HepG2 (cell line): Measurements from ENCODE around the gene TSHZ2. TPM values are rescaled to one million over a fixed set of nuclear protein-coding genes. Genes with fewer than 3 reads are reported as not detected.

Source experiments
- ATAC-seq: fragments of 200-7000 bp; cut with Tn5 transposase; 3 replicates; pipeline ENCODE4 v1.9.1; 2020; ENCODE audit warnings: mild to moderate bottlenecking, moderate library complexity
- BruUV-seq: library from RNA; stranded (reverse); fragments of 400-500 nt; replicated peaks from 2 replicates; lab custom pipeline; 2021; lab: Mats Ljungman, UMichigan
- CTCF ChIA-PET: fragments of 300-600 bp; formaldehyde crosslinking; extraction: SDS; loops from one replicate; lab custom pipeline; 2021; ENCODE audit warnings: low total read pairs, inconsistent platforms, low intra/inter-chr PET ratio; lab: Yijun Ruan, JAX
- POLR2A ChIA-PET: fragments of 350-600 bp; sonication (Branson Sonifier 250); formaldehyde crosslinking; loops from one replicate; lab custom pipeline; 2020; ENCODE audit warnings: antibody characterized with exemption, inconsistent platforms; lab: Yijun Ruan, JAX
- DNase-seq: peaks from one replicate; pipeline ENCODE4 v3.0.0-alpha.2; 2015; ENCODE audit warnings: low spot score
- FAIRE-seq: peaks from 3 replicates; lab custom pipeline; 2011; peaks lifted over from hg19 to GRCh38; lab: Jason Lieb, UNC
- H2AFZ ChIP-seq: one replicate; pipeline ENCODE4 v1.6.1; 2011; ENCODE audit warnings: low read length, inconsistent platforms
- H3K27ac ChIP-seq: fragments of 300-600 bp; 3 replicates; pipeline ENCODE4 v1.8.0; 2011; ENCODE audit warnings: mixed run types, mild to moderate bottlenecking, mixed read lengths, low read length, inconsistent platforms; ENCODE audit not compliant: insufficient read depth; ENCODE audit errors: extremely low read length
- H3K27me3 ChIP-seq, 2 experiments: fragments of 200-600 bp in 1 of 2; 2 replicates in 1 of 2; 3 replicates in 1 of 2; pipeline versions ENCODE4 v1.6.0 to v1.8.0; 2011; ENCODE audit warnings: low read length in 2 of 2, mild to moderate bottlenecking in 2 of 2, moderate library complexity in 2 of 2, inconsistent platforms in 1 of 2; ENCODE audit not compliant: insufficient read depth in 2 of 2, control insufficient read depth in 1 of 2
- H3K36me3 ChIP-seq, 2 experiments: fragments of 200-600 bp in 1 of 2; replicated peaks in 1 of 2; 2 replicates in 1 of 2; 3 replicates in 1 of 2; pipeline versions ENCODE4 v1.5.1 to v1.8.0; 2011; ENCODE audit warnings: low read length in 2 of 2, inconsistent platforms in 1 of 2; ENCODE audit not compliant: insufficient read depth in 2 of 2, control insufficient read depth in 1 of 2
- H3K4me1 ChIP-seq: 2 replicates; pipeline ENCODE4 v1.5.1; 2012; ENCODE audit warnings: low read length, inconsistent platforms; ENCODE audit not compliant: insufficient read depth
- H3K4me2 ChIP-seq: 2 replicates; pipeline ENCODE4 v1.6.0; 2011; ENCODE audit warnings: low read depth, low read length, inconsistent platforms
- H3K4me3 ChIP-seq, 3 experiments: fragments of 200-600 bp in 1 of 3; sonication (generic), shearing (Covaris generic) in 1 of 3; replicated peaks in 1 of 3; 2 replicates each; pipeline ENCODE4 v1.5.1; 2011 to 2016; ENCODE audit warnings: low read length in 3 of 3, inconsistent platforms in 2 of 3, low read depth in 2 of 3, mild to moderate bottlenecking in 2 of 3, control low read depth in 1 of 3, mixed read lengths in 1 of 3; ENCODE audit not compliant: insufficient read depth in 1 of 3
- H3K79me2 ChIP-seq: one replicate; pipeline ENCODE4 v1.6.1; 2011; ENCODE audit warnings: low read length, inconsistent platforms; ENCODE audit not compliant: insufficient read depth
- H3K9ac ChIP-seq: 2 replicates; pipeline ENCODE4 v1.6.0; 2011; ENCODE audit warnings: mild to moderate bottlenecking, low read depth, low read length, inconsistent platforms; ENCODE audit not compliant: insufficient read depth
- H3K9me3 ChIP-seq: 2 replicates; pipeline ENCODE4 v1.5.1; 2012; ENCODE audit warnings: mild to moderate bottlenecking, low read length
- H4K20me1 ChIP-seq: 2 replicates; pipeline ENCODE4 v1.6.0; 2011; ENCODE audit warnings: inconsistent platforms, mild to moderate bottlenecking, low read length, moderate library complexity; ENCODE audit not compliant: insufficient read depth
- CCDC6 ChIP-seq: sonication (generic); formaldehyde crosslinking; IDR thresholded peaks from 2 replicates; pipeline ENCODE4 v1.8.1; 2022; ENCODE audit warnings: mild to moderate bottlenecking, missing genetic modification reagents, moderate library complexity
- FLYWCH1 ChIP-seq: sonication (generic); formaldehyde crosslinking; IDR thresholded peaks from 2 replicates; pipeline ENCODE4 v1.8.1; 2023; ENCODE audit warnings: mild to moderate bottlenecking, missing genetic modification reagents
- GABPB1 ChIP-seq: IDR thresholded peaks from 2 replicates; pipeline ENCODE4 v1.6.1; 2016; ENCODE audit warnings: mild to moderate bottlenecking, missing genetic modification reagents, moderate library complexity, missing compliant biosample characterization
- KDM1A ChIP-seq: IDR thresholded peaks from 2 replicates; pipeline ENCODE4 v1.6.1; 2016; ENCODE audit warnings: missing compliant biosample characterization
- NR2C2 ChIP-seq: sonication (generic); formaldehyde crosslinking; IDR thresholded peaks from 2 replicates; pipeline ENCODE4 v1.4.0; 2020; ENCODE audit warnings: missing genetic modification reagents, mild to moderate bottlenecking, moderate library complexity, borderline replicate concordance
- SMARCE1 ChIP-seq: fragments of 450-650 bp; IDR thresholded peaks from 2 replicates; pipeline ENCODE4 v1.6.1; 2017; ENCODE audit warnings: borderline replicate concordance
- XRCC5 ChIP-seq: fragments of 200-400 bp; formaldehyde crosslinking; optimal IDR thresholded peaks from 2 replicates; pipeline ENCODE3; 2017; ENCODE audit warnings: mild to moderate bottlenecking, low read length
- ZFY ChIP-seq: sonication (generic); formaldehyde crosslinking; IDR thresholded peaks from 2 replicates; pipeline ENCODE4 v1.4.0; 2020; ENCODE audit warnings: missing genetic modification reagents
- ZNF556 ChIP-seq: sonication (generic); formaldehyde crosslinking; IDR thresholded peaks from 2 replicates; pipeline ENCODE4 v1.4.0; 2020; ENCODE audit warnings: mild to moderate bottlenecking, missing genetic modification reagents, borderline replicate concordance
- ZNF720 ChIP-seq: sonication (generic); formaldehyde crosslinking; IDR thresholded peaks from 2 replicates; pipeline ENCODE4 v1.4.0; 2020; ENCODE audit warnings: missing genetic modification reagents
- WGBS: methylation state at CpG from one replicate; pipeline ENCODE4 v1.1.6; 2017; ENCODE audit warnings: low lambda C conversion rate; 5-methylcytosine and 5-hydroxymethylcytosine counted together
- in situ Hi-C: cut with HindIII; loops from 2 replicates; pipeline ENCODE4 v1.10.0; 2017; ENCODE audit warnings: low pct_unique_long_range_greater_than_20kb; ENCODE audit not compliant: extremely low pct_ligation_motif_present
- intact Hi-C: fragments of 100-400 bp; cut with micrococcal nuclease; formaldehyde crosslinking; loops from one replicate; pipeline ENCODE4 v1.10.0; 2022; ENCODE audit not compliant: unreplicated experiment
- polyA plus RNA-seq, 8 experiments: library from polyadenylated mRNA; depleted of rRNA in 3 of 8; stranded (reverse) in 7 of 8; unstranded in 1 of 8; fragments of >200 nt; fragmentation: Illumina TruSeq in 4 of 8; extraction: Trizol in 4 of 8; gene quantifications; 2 replicates each; pipeline versions ENCODE4 v1.2.1 to v1.2.3, GENCODE V29; 2011 to 2016; ENCODE audit warnings: low read depth in 4 of 8, missing spikeins in 1 of 8, mixed read lengths in 1 of 8; ENCODE audit not compliant: insufficient read depth in 1 of 8
- total RNA-seq, 5 experiments: library from RNA; depleted of rRNA; stranded (reverse); fragments of >200 nt; fragmentation: Illumina TruSeq; extraction: Trizol; gene quantifications; 2 replicates each; pipeline ENCODE4 v1.2.3, GENCODE V29; 2016; ENCODE audit warnings: low read depth in 1 of 5
- TF ChIP-seq, protein P1 (sequence below): sonication (generic); formaldehyde crosslinking; conservative IDR thresholded peaks from 2 replicates; pipeline ENCODE4 v1.4.0; 2020; ENCODE audit warnings: missing genetic modification reagents
- TF ChIP-seq, protein P2 (sequence below): sonication (generic); formaldehyde crosslinking; IDR thresholded peaks from 2 replicates; pipeline ENCODE4 v1.4.0; 2020; ENCODE audit warnings: missing genetic modification reagents
- TF ChIP-seq, protein P3 (sequence below): sonication (generic); formaldehyde crosslinking; IDR thresholded peaks from 2 replicates; pipeline ENCODE4 v1.5.0; 2020; ENCODE audit warnings: mild to moderate bottlenecking, low read depth, missing genetic modification reagents, borderline replicate concordance

TSHZ2 gene
- total and polyA plus RNA-seq, 2 of the 13 experiments (the other 11 are each of a cell fraction or from before 2014, with no cell fraction given): 0.01 TPM; not detected in 1

DNA sequence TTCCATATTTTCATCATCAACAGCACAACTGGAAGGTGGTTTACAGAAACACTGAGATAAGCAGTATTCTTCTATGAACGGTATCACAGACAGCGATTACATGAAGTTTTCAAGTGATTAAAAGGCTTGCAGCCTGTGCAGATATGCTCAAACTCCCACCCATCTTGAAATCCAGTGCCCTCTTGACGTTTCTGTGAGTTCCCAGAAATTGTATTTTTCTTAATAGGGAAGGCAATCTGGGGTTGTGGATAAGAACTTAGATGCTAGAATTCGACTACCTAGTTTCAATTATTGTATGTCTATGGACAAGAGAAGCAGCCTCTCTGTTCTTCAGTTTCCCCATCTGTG lies 331.2 kb downstream of the TSHZ2 start:
- TF ChIP-seq, protein P1, sequence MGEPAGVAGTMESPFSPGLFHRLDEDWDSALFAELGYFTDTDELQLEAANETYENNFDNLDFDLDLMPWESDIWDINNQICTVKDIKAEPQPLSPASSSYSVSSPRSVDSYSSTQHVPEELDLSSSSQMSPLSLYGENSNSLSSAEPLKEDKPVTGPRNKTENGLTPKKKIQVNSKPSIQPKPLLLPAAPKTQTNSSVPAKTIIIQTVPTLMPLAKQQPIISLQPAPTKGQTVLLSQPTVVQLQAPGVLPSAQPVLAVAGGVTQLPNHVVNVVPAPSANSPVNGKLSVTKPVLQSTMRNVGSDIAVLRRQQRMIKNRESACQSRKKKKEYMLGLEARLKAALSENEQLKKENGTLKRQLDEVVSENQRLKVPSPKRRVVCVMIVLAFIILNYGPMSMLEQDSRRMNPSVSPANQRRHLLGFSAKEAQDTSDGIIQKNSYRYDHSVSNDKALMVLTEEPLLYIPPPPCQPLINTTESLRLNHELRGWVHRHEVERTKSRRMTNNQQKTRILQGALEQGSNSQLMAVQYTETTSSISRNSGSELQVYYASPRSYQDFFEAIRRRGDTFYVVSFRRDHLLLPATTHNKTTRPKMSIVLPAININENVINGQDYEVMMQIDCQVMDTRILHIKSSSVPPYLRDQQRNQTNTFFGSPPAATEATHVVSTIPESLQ (CRISPR knock-in tag): no peak
- TF ChIP-seq CCDC6 (CRISPR knock-in tag): no peak
- TF ChIP-seq ZNF720: no peak
- no peak for TF ChIP-seq ZNF556 (CRISPR knock-in tag)
- TF ChIP-seq FLYWCH1 (CRISPR knock-in tag): no peak
- TF ChIP-seq SMARCE1: no peak
- no peak for TF ChIP-seq GABPB1 (CRISPR knock-in tag)
- no peak for TF ChIP-seq ZFY (CRISPR knock-in tag)
- TF ChIP-seq, protein P2, sequence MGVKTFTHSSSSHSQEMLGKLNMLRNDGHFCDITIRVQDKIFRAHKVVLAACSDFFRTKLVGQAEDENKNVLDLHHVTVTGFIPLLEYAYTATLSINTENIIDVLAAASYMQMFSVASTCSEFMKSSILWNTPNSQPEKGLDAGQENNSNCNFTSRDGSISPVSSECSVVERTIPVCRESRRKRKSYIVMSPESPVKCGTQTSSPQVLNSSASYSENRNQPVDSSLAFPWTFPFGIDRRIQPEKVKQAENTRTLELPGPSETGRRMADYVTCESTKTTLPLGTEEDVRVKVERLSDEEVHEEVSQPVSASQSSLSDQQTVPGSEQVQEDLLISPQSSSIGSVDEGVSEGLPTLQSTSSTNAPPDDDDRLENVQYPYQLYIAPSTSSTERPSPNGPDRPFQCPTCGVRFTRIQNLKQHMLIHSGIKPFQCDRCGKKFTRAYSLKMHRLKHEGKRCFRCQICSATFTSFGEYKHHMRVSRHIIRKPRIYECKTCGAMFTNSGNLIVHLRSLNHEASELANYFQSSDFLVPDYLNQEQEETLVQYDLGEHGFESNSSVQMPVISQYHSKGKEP (CRISPR knock-in tag): no peak
- TF ChIP-seq KDM1A (CRISPR knock-in tag): no peak
- TF ChIP-seq XRCC5: no peak
- TF ChIP-seq, protein P3, sequence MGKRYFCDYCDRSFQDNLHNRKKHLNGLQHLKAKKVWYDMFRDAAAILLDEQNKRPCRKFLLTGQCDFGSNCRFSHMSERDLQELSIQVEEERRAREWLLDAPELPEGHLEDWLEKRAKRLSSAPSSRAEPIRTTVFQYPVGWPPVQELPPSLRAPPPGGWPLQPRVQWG (CRISPR knock-in tag): no peak
- no peak for TF ChIP-seq NR2C2 (CRISPR knock-in tag)
- 25% methylated on average over 4 of the region's 4 CpGs for WGBS
- DNase-seq (no peak), ATAC-seq (no peak), FAIRE-seq (no peak)
- Histone ChIP-seq H3K4me1 (no peaks in the 10 kb centered on the region), H3K4me3 (no peak overlapping the region), H3K4me2 (no peak overlapping the region), H3K79me2 (no peaks in the 10 kb centered on the region), H3K9ac (no peak overlapping the region), H3K9me3 (no peaks in the 10 kb centered on the region), H2AFZ (no peak overlapping the region), H3K27ac (no peak overlapping the region), H4K20me1 (no peaks in the 10 kb centered on the region), H3K27me3 (peaks cover 0 to 10% of the 10 kb centered on the region in 2 experiments; a peak in 3 of 5 replicates), H3K36me3 (no peaks in the 10 kb centered on the region)
- in situ Hi-C loops: no loop called here
- intact Hi-C loops: no loop called here
- CTCF ChIA-PET: no interaction called here
- POLR2A ChIA-PET: no interaction called here
- BruUV-seq: no TSS peak
